Lower lobe of right lung (tissue), 2 donors: ENCODE measurements around the gene MTHFD2. TPM values are rescaled to one million over a fixed set of nuclear protein-coding genes. Genes with fewer than 3 reads are reported as not detected.
"Not testable (repeated sequence)": the region's sequence is repeated elsewhere in the genome, so short reads cannot be mapped to it uniquely, and the experiment has no call there.

ENCODE experiments used
- ATAC-seq, 2 donors: fragments of 200-7000 bp; cut with Tn5 transposase; one replicate each; pipeline ENCODE4 v1.9.1; 2020 to 2022; ENCODE audit warnings: mild to moderate bottlenecking in 2 of 2, moderate library complexity in 2 of 2
- DNase-seq: peaks from one replicate; pipeline ENCODE4 v3.0.0-alpha.2; 2020
- H3K27ac ChIP-seq: fragments of 200-600 bp; one replicate; pipeline ENCODE4 v1.8.0; 2022
- H3K27me3 ChIP-seq: fragments of 200-600 bp; one replicate; pipeline ENCODE4 v1.8.0; 2022; ENCODE audit warnings: low read depth
- H3K36me3 ChIP-seq: fragments of 200-600 bp; one replicate; pipeline ENCODE4 v1.8.0; 2022; ENCODE audit warnings: mild to moderate bottlenecking
- H3K4me1 ChIP-seq: fragments of 200-600 bp; one replicate; pipeline ENCODE4 v1.8.0; 2022
- H3K4me3 ChIP-seq: fragments of 200-600 bp; one replicate; pipeline ENCODE4 v1.8.0; 2022; ENCODE audit warnings: mild to moderate bottlenecking
- H3K9me3 ChIP-seq: fragments of 200-600 bp; one replicate; pipeline ENCODE4 v1.8.0; 2022
- CTCF ChIP-seq: fragments of 200-600 bp; IDR thresholded peaks from one replicate; pipeline ENCODE4 v1.8.0; 2022; ENCODE audit warnings: antibody characterized with exemption, mild to moderate bottlenecking
- intact Hi-C: fragments of 100-400 bp; cut with DNase I; formaldehyde crosslinking; loops from one replicate; pipeline ENCODE4 v1.11.0; 2022
- total RNA-seq: library from RNA; stranded (reverse); fragmentation: NEBNext Ultra II Directional; extraction: Animal tissue kit (Norgen Biotek cat#: 25700); gene quantifications from one replicate; pipeline ENCODE4 v1.2.1, GENCODE V29; 2021
- donor health status: DM: no; HTN: yes; CAD: no; lungs with severe emphysema.

The MTHFD2 gene
- total RNA-seq, 1 donor from 2014 or later, result 54.7 TPM

- Histone ChIP-seq H3K4me1 (no peaks in the 10 kb centered on the region), H3K27ac (no peak overlapping the region), H3K9me3 (no peaks in the 10 kb centered on the region), H3K36me3 (no peaks in the 10 kb centered on the region), H3K27me3 (no peaks in the 10 kb centered on the region), H3K4me3 (no peak overlapping the region)
- intact Hi-C loops, result no loop called here
- DNase-seq, result no peak
- no peak for ATAC-seq
- no peak for TF ChIP-seq CTCF
Observed at GRCh38 chr2:74223941-74224770, 25.7 kb downstream of the MTHFD2 start.

DNA sequence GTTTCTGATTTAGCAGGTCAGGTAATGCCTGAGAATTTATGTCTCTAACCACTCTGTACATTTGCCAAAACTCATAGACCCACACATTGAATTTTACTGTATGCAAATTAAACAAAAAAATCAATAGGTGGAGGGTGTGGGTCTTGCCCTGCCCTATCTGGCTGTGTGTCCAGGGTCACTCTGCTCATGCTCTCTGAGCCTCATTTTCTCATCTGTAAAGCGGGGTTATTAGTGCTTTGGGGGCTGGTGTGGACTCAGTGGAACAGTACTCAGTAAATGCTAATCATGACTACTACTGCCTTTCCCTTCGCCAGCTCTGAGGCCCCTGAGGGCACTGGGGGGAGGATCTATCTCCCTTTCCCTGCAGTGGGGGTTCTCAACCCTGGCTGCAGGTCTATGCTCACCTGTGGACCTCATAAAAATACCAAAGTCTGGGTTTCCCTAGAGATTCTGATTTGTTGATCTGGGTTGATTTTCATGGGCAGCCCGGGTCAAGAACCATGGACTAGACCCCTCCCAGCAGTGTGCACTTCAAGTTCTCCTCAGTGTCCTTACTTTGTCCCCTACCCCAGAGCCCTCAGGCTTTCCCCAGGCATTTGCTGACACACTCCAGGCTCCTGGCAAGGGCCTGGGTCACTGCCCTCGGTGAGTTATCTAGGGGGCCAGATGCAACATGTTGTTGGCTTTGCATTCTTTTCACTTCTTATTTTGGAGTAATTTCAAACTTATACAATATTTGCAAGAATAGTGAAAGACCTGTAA, 27.5 kb downstream of the MTHFD2 start:
- Histone ChIP-seq H3K4me1 (no peaks in the 10 kb centered on the region), H3K27ac (no peak overlapping the region), H3K27me3 (no peaks in the 10 kb centered on the region), H3K4me3 (no peak overlapping the region), H3K36me3 (no peaks in the 10 kb centered on the region), H3K9me3 (no peaks in the 10 kb centered on the region)
- intact Hi-C loops, result no loop called here
- TF ChIP-seq CTCF, result no peak
- ATAC-seq (no peak), DNase-seq (no peak)

DNA sequence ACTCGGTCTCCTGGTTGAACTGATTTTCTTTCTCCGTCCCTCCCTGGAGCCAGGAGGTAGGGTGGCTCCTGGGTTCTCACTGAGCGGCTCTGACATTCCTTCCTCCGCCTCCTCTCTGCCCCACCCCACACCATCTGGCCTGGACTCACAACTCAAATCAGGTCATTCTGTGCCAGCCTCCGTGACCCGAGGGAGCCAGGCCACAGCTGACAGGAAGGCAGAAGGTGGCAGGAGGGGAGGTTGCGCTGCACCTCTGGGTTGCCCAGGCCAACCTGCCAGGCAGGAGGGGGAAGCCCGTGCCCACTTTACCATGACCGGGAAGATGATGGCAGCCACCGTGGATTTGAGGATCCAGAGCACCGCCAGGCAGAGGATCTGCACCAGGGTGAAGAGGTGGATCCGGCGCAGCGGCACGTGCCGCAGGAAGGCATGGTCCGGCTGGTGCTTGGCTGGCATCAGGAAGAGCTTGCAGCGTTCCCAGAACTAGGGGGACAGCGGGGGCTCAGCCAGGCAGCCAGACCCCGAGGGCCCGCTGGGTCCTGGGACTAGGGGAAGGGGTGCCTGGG, 28.3 kb downstream of the MTHFD2 start:
- intact Hi-C loops, result no loop called here
- H3K4me3 ChIP-seq, result no peak overlapping the region
- no peaks in the 10 kb centered on the region for H3K27me3 ChIP-seq
- DNase-seq (no peak), ATAC-seq (peak in 1 of 2 donors; percentile 9)
- TF ChIP-seq CTCF, result no peak
- H3K9me3 ChIP-seq, result no peaks in the 10 kb centered on the region
- H3K4me1 ChIP-seq, result no peaks in the 10 kb centered on the region
- no peaks in the 10 kb centered on the region for H3K36me3 ChIP-seq
- H3K27ac ChIP-seq, result no peak overlapping the region

DNA sequence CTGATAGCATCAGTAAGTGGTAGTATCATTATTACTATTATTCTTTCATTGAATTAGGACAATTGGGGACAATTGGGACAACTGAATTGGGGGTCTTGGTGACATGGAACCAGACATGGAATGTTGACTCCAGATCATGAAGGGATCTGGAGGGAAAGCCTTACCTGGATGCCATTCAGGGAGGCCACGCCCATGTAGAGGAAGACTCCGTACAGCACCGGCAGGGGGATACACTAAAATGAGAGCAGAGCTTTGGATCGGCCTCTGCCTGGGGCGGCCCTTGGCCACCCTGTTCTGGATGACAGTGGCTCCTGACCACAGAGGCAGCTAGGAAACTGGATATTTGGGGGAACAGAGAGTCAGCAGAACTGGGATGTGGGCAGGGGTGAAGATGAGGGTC, 29.2 kb downstream of the MTHFD2 start:
- ATAC-seq (no peak), DNase-seq (no peak)
- Histone ChIP-seq H3K4me1 (no peaks in the 10 kb centered on the region), H3K36me3 (no peaks in the 10 kb centered on the region), H3K4me3 (no peak overlapping the region), H3K9me3 (no peaks in the 10 kb centered on the region), H3K27ac (no peak overlapping the region), H3K27me3 (no peaks in the 10 kb centered on the region)
- intact Hi-C loops, result no loop called here
- TF ChIP-seq CTCF, result no peak

DNA sequence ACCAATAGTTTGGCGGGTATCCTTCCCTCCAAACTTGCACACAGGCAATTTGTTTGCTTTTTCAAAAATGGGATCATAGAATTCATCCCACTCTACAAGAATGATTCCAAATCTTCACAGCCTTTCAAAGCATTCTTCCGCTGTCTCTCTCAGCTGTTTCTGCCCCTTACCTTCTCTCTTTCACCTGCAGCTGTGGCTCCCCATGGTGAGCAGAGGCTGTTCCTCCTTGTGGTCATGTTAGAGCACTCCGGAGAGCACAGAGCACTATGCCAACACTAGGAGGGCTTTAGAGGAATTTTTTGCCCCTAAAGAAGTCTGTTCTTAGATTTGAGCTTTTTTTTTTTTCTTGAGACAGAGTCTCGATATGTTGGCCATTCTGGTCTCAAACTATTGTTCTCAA, 30.4 kb downstream of the MTHFD2 start:
- no peaks in the 10 kb centered on the region for H3K27me3 ChIP-seq
- TF ChIP-seq CTCF, result no peak
- intact Hi-C loops, result no loop called here
- ATAC-seq (no peak), DNase-seq (no peak)
- H3K9me3 ChIP-seq, result no peaks in the 10 kb centered on the region
- H3K4me1 ChIP-seq, result no peaks in the 10 kb centered on the region
- no peak overlapping the region for H3K4me3 ChIP-seq
- H3K27ac ChIP-seq, result no peak overlapping the region
- no peaks in the 10 kb centered on the region for H3K36me3 ChIP-seq

DNA sequence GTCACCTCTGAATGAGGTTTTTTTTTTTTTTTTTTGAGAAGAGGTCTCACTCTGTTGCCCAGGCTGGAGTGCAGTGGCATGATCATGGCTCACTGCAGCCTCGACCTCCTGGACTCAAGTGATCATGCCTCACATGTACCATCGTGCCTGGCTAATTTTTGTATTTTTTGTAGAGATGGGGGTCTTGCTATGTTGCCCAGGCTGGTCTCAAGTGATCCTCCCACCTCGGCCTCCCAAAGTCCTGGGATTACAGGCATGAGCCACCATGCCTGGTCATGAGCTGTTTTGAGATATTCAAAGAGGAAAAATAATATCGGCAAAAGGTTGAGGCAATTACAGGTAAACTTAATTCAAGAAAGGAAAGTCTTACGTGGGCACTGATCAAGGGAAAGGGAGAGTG, 31.4 kb downstream of the MTHFD2 start:
- H3K27ac ChIP-seq, intact Hi-C loops: not testable (repeated sequence)

More for the DNA sequence above, 31.4 kb downstream of the MTHFD2 start:
- not testable (repeated sequence) for H3K4me3 ChIP-seq, H3K9me3 ChIP-seq, DNase-seq, ATAC-seq, H3K27me3 ChIP-seq, H3K4me1 ChIP-seq, H3K36me3 ChIP-seq
